Measurements from ENCODE around the gene ARL14EPL. TPM values are rescaled to one million over a fixed set of nuclear protein-coding genes. Genes with fewer than 3 reads are reported as not detected.
"Not testable (repeated sequence)": the region's sequence is repeated elsewhere in the genome, so short reads cannot be mapped to it uniquely, and the experiment has no call there.

ARL14EPL gene
- total RNA-seq, 2 experiments from 2014 or later, result not detected

DNA sequence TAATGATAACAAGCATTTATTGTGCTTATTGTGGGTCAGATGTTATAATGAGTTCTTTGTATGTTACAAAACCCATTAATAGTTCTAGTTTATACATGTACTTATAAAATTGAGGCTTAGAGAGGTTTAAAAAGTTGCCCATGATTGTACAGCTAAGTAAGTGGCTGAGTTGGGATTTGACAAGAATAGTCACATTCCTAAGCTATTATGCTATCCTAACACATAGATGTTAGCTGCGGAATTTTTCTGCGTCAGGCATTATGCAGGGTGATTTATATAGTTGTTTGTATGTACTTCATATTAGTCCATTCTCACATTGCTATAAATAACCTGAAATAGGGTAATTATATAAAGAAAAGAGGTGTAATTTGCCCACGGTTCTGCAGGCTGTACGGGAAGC, 65.0 kb downstream of the ARL14EPL start:
- H3K9me2 ChIP-seq (ENCODE audit: insufficient read depth, low read length), result no peaks in the 10 kb centered on the region
- no peaks in the 10 kb centered on the region for H3K4me1 ChIP-seq (ENCODE audit: insufficient read depth, low read length, poor library complexity, severe bottlenecking)
- H3K4me2 ChIP-seq (ENCODE audit: low read length), result no peak overlapping the region
- H3K36me3 ChIP-seq (ENCODE audit: insufficient read depth, low read length), result peaks cover 30% of the 10 kb centered on the region
- no peaks in the 10 kb centered on the region for H3K79me2 ChIP-seq (ENCODE audit: insufficient read depth, low read depth, low read length)
- no peak overlapping the region for H2AFZ ChIP-seq (ENCODE audit: low read length)
- CTCF ChIA-PET (ENCODE audit: unreplicated experiment), result no interaction called here
- H4K20me1 ChIP-seq (ENCODE audit: insufficient read depth, low read length), result no peaks in the 10 kb centered on the region
- H3K9me3 ChIP-seq (ENCODE audit: low read length), result no peaks in the 10 kb centered on the region
- POLR2A ChIA-PET, result interaction anchor here (0.8 to 1.2 kb wide), 4 partner anchors 14 to 85 kb away, joined by 3 to 4 read pairs (median 3); no protein-coding TSS in a partner anchor
- TF ChIP-seq EZH2phosphoT487 (IDR thresholded peaks at IDR 0.05; ENCODE audit: borderline replicate concordance, low read depth, low read length), result no peak
- TF ChIP-seq, protein P1, sequence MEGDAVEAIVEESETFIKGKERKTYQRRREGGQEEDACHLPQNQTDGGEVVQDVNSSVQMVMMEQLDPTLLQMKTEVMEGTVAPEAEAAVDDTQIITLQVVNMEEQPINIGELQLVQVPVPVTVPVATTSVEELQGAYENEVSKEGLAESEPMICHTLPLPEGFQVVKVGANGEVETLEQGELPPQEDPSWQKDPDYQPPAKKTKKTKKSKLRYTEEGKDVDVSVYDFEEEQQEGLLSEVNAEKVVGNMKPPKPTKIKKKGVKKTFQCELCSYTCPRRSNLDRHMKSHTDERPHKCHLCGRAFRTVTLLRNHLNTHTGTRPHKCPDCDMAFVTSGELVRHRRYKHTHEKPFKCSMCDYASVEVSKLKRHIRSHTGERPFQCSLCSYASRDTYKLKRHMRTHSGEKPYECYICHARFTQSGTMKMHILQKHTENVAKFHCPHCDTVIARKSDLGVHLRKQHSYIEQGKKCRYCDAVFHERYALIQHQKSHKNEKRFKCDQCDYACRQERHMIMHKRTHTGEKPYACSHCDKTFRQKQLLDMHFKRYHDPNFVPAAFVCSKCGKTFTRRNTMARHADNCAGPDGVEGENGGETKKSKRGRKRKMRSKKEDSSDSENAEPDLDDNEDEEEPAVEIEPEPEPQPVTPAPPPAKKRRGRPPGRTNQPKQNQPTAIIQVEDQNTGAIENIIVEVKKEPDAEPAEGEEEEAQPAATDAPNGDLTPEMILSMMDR (conservative IDR thresholded peaks at IDR 0.05; ENCODE audit: low read length), result no peak
- H3K27ac ChIP-seq (ENCODE audit: low read depth, low read length, poor library complexity, severe bottlenecking), result no peak overlapping the region
- no TSS peak for BruUV-seq (replicated peaks)
- intact Hi-C loops (cut with micrococcal nuclease; ENCODE audit: unreplicated experiment), result no loop called here
- DNase-seq (ENCODE audit: low spot score), result no peak
- no peak overlapping the region for H3K4me3 ChIP-seq (ENCODE audit: low read depth, low read length, poor library complexity, severe bottlenecking)

GRCh38 chr5:116098998-116099397, 66.7 kb downstream of the ARL14EPL start:
- Histone ChIP-seq H4K20me1 (ENCODE audit: insufficient read depth, low read length) (no peaks in the 10 kb centered on the region), H3K4me3 (ENCODE audit: low read depth, low read length, poor library complexity, severe bottlenecking) (no peak overlapping the region), H3K9me3 (ENCODE audit: low read length) (no peaks in the 10 kb centered on the region), H3K27ac (ENCODE audit: low read depth, low read length, poor library complexity, severe bottlenecking) (no peak overlapping the region), H3K9me2 (ENCODE audit: insufficient read depth, low read length) (no peaks in the 10 kb centered on the region), H2AFZ (ENCODE audit: low read length) (no peak overlapping the region), H3K36me3 (ENCODE audit: insufficient read depth, low read length) (peaks cover 13% of the 10 kb centered on the region), H3K4me2 (ENCODE audit: low read length) (no peak overlapping the region), H3K79me2 (ENCODE audit: insufficient read depth, low read depth, low read length) (no peaks in the 10 kb centered on the region), H3K4me1 (ENCODE audit: insufficient read depth, low read length, poor library complexity, severe bottlenecking) (no peaks in the 10 kb centered on the region)
- no peak for DNase-seq (ENCODE audit: low spot score)
- TF ChIP-seq EZH2phosphoT487 (IDR thresholded peaks at IDR 0.05; ENCODE audit: borderline replicate concordance, low read depth, low read length), result no peak
- TF ChIP-seq, protein P1 (conservative IDR thresholded peaks at IDR 0.05; ENCODE audit: low read length), result no peak
- no TSS peak for BruUV-seq (replicated peaks)
- POLR2A ChIA-PET, result interaction anchor here (0.7 kb wide), 1 partner anchor 15 kb away, joined by 3 read pairs; no protein-coding TSS in a partner anchor
- intact Hi-C loops (cut with micrococcal nuclease; ENCODE audit: unreplicated experiment), result no loop called here
- CTCF ChIA-PET (ENCODE audit: unreplicated experiment), result no interaction called here

DNA sequence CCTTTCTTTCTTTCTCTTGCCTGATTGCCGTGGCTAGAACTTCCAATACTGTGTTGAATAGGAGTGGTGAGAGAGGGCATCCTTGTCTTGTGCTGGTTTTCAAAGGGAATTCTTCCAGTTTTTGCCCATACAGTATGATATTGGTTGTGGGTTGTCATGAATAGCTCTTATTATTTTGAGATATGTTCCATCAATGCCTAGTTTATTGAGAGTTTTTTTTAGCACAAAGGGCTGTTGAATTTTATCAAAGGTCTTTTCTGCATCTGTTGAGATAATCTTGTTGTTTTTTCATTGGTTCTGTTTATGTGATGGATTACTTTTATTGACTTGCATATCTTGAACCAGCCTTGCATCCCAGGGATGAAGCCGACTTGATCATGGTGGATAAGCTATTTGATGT, 72.7 kb downstream of the ARL14EPL start:
- H3K27ac ChIP-seq (ENCODE audit: low read depth, low read length, poor library complexity, severe bottlenecking); H3K9me3 ChIP-seq (ENCODE audit: low read length); H3K9me2 ChIP-seq (ENCODE audit: insufficient read depth, low read length); intact Hi-C loops (cut with micrococcal nuclease; ENCODE audit: unreplicated experiment); DNase-seq (ENCODE audit: low spot score); H3K4me1 ChIP-seq (ENCODE audit: insufficient read depth, low read length, poor library complexity, severe bottlenecking); H3K4me3 ChIP-seq (ENCODE audit: low read depth, low read length, poor library complexity, severe bottlenecking); H3K36me3 ChIP-seq (ENCODE audit: insufficient read depth, low read length); POLR2A ChIA-PET; BruUV-seq (replicated peaks); H2AFZ ChIP-seq (ENCODE audit: low read length); H3K4me2 ChIP-seq (ENCODE audit: low read length); H3K79me2 ChIP-seq (ENCODE audit: insufficient read depth, low read depth, low read length); H4K20me1 ChIP-seq (ENCODE audit: insufficient read depth, low read length): not testable (repeated sequence)
- CTCF ChIA-PET (ENCODE audit: unreplicated experiment), result interaction anchor here (0.5 kb wide), 1 partner anchor 265 kb away, joined by 3 read pairs; no protein-coding TSS in a partner anchor

Other genes starting within 250 kb of the ARL14EPL start
- not detected in 2 replicates for gene CDO1, start 215.8 kb upstream of the ARL14EPL start, total RNA-seq (2014; rRNA removed; shearing (Covaris generic))
- not detected in 2 replicates for gene CDO1, start 215.8 kb upstream of the ARL14EPL start, total RNA-seq (2022)
- 38.0 and 52.1 TPM in 2 replicates for gene ATG12, start 190.9 kb upstream of the ARL14EPL start, total RNA-seq (2014; rRNA removed; shearing (Covaris generic))
- gene ATG12, start 190.9 kb upstream of the ARL14EPL start, total RNA-seq (2022), result 48.3 and 57.6 TPM in 2 replicates
- gene AP3S1, start 190.5 kb upstream of the ARL14EPL start, total RNA-seq (2014; rRNA removed; shearing (Covaris generic)), result 76.0 and 111 TPM in 2 replicates
- 89.5 and 103 TPM in 2 replicates for gene AP3S1, start 190.5 kb upstream of the ARL14EPL start, total RNA-seq (2022)
- gene LVRN, start 70.0 kb upstream of the ARL14EPL start, total RNA-seq (2014; rRNA removed; shearing (Covaris generic)), result 0.36 TPM in 1 of 2 replicates, not detected in the other
- gene LVRN, start 70.0 kb upstream of the ARL14EPL start, total RNA-seq (2022), result not detected in 2 replicates
- 11.0 and 15.7 TPM in 2 replicates for gene COMMD10, start 52.6 kb downstream of the ARL14EPL start, total RNA-seq (2014; rRNA removed; shearing (Covaris generic))
- 11.7 and 15.0 TPM in 2 replicates for gene COMMD10, start 52.6 kb downstream of the ARL14EPL start, total RNA-seq (2022)

Measured in OCI-LY7 (cell line).